Measurements from ENCODE around the gene SSR1.
"Not testable (repeated sequence)": the region's sequence is repeated elsewhere in the genome, so short reads cannot be mapped to it uniquely, and the experiment has no call there.

The SSR1 gene

GRCh38 chr6:7267466-7268091, 45.4 kb downstream of the SSR1 start:
- TF ChIP-seq CTCF (IDR thresholded peaks at IDR 0.05; ENCODE audit: low read depth, low read length, missing control alignments): no peak
- no peak for DNase-seq (ENCODE audit: low read depth)
- no peak overlapping the region for H3K4me3 ChIP-seq (ENCODE audit: low read depth, low read length)

- no peak for TF ChIP-seq CTCF (IDR thresholded peaks at IDR 0.05; ENCODE audit: low read depth, low read length, missing control alignments)
- no peak overlapping the region for H3K4me3 ChIP-seq (ENCODE audit: low read depth, low read length)
- DNase-seq (ENCODE audit: low read depth): no peak
Measured at GRCh38 chr6:7267071-7267465, 45.9 kb downstream of the SSR1 start.

- H3K4me3 ChIP-seq (ENCODE audit: low read depth, low read length); DNase-seq (ENCODE audit: low read depth): not testable (repeated sequence)
Measured at GRCh38 chr6:7265385-7265726, 47.6 kb downstream of the SSR1 start.

GRCh38 chr6:7264686-7265384, 48.2 kb downstream of the SSR1 start:
- no peak for DNase-seq (ENCODE audit: low read depth)
- no peak overlapping the region for H3K4me3 ChIP-seq (ENCODE audit: low read depth, low read length)
- TF ChIP-seq CTCF (IDR thresholded peaks at IDR 0.05; ENCODE audit: low read depth, low read length, missing control alignments): no peak

- DNase-seq (ENCODE audit: low read depth): no peak
- H3K4me3 ChIP-seq (ENCODE audit: low read depth, low read length): no peak overlapping the region
- TF ChIP-seq CTCF (IDR thresholded peaks at IDR 0.05; ENCODE audit: low read depth, low read length, missing control alignments): no peak
Measured at GRCh38 chr6:7264041-7264440, 49.0 kb downstream of the SSR1 start.

- H3K4me3 ChIP-seq (ENCODE audit: low read depth, low read length); DNase-seq (ENCODE audit: low read depth): not testable (repeated sequence)
Measured at GRCh38 chr6:7263519-7263805, 49.5 kb downstream of the SSR1 start.

- DNase-seq (ENCODE audit: low read depth): no peak
- H3K4me3 ChIP-seq (ENCODE audit: low read depth, low read length): no peak overlapping the region
- no peak for TF ChIP-seq CTCF (IDR thresholded peaks at IDR 0.05; ENCODE audit: low read depth, low read length, missing control alignments)
Measured at GRCh38 chr6:7262746-7263518, 50.1 kb downstream of the SSR1 start.
